Activated gamma-delta T cell (primary cell): Measurements from ENCODE around the gene PPP6R1.

ENCODE experiments used
- DNase-seq: peaks from one replicate; lab custom pipeline; 2025; lab: John Stamatoyannopoulos, UW

The PPP6R1 gene

DNA sequence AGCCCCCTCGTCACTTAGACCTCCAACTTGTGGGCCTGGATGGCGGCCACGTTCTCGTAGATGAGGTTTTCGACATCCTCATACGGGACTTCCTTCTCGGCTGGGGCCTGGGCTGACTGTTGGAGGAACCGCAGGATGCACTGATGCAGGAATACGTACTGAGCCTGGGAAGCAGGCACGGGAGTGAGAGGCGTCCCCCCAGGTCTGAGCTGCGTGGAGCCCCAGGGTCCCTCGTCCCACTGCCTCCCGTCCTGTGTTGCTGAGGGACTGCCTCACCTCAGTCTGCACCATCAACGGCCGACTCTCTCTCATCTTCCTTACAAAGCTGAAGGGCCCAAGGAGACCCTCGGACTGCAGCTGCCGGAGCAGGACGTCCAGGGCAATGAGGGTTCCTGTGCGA lies 77.1 kb downstream of the PPP6R1 start:
- no peak for DNase-seq
